ENCODE measurements around the gene GMIP. TPM values are rescaled to one million over a fixed set of nuclear protein-coding genes. Genes with fewer than 3 reads are reported as not detected.
A peak's percentile ranks its signal among the peaks of the same experiment; 100 is the strongest.

Gene GMIP
- total and polyA plus RNA-seq, 10 donors, result 26.7 to 141 (median 94.0) TPM

DNA sequence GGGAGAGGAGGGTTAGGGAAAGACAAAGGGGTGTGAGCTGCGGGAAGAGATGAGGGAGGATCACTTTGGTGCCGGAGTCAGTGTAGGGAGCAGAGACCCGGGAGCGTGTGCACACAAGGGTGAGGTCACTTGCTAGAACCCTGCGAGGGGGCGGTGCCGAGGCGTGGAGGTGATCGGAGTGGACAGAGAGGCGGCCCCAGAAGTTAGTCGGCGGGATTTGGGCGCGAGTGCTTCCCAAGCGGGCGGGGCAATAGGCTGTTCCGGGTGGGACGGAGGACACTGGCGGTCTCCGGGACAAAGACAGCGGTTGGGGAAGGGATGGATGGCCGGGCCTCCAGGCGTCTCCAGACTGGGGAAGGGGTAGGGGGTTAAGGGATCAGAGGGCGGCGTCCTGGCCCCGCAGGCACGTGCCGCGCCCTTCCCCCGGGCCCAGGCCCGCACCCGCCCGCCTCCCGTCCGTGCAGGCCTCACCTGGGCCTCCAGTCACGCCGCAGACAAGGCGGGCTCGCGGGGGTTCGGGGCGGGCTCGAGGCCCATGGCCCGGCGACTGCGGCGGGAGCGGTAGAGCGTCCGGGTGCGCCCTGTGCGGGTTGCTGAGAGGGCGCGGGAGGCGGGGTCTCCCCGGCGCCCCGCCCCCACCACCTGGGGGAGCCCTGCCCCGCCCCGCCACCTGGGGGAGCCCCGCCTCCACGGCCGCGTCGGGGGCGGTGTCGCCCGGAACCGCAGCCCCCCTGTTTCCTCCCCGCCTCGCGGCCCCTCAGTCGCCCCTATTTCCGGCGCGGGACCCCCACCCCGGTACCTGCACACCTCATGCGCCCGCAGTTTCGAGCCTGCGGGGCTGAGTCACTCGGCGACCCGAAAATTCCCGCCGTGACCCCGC lies 15.6 kb downstream of the GMIP start, which contains the start of gene LPAR2:
TSS of gene LPAR2 (minus strand) at position 600 of the 880 bp plus-strand sequence. CDS start 945 bp downstream, outside the sequence.
- H3K36me3 ChIP-seq, result peaks cover 0 to 73% (median 26%) of the 10 kb centered on the region in 6 donors
- H3K4me3 ChIP-seq, result peak within 1 kb of the TSS; percentile 43 to 73 (median 56)
- DNase-seq, result peak; percentile 94
- peak within 1 kb of the TSS; percentile 41 to 90 (median 83) for H3K27ac ChIP-seq
- peaks cover 0 to 52% (median 22%) of the 10 kb centered on the region in 6 donors for H3K4me1 ChIP-seq
- 1 to 2% (median 2%) methylated on average over 40 to 87 of the region's 87 CpGs for WGBS, 5 donors
- no peaks in the 10 kb centered on the region for H3K9me3 ChIP-seq
- peaks cover 0 to 18% (median 6%) of the 10 kb centered on the region in 7 donors for H3K27me3 ChIP-seq (replicated peaks in 1 of 7)
- TF ChIP-seq, protein P1, sequence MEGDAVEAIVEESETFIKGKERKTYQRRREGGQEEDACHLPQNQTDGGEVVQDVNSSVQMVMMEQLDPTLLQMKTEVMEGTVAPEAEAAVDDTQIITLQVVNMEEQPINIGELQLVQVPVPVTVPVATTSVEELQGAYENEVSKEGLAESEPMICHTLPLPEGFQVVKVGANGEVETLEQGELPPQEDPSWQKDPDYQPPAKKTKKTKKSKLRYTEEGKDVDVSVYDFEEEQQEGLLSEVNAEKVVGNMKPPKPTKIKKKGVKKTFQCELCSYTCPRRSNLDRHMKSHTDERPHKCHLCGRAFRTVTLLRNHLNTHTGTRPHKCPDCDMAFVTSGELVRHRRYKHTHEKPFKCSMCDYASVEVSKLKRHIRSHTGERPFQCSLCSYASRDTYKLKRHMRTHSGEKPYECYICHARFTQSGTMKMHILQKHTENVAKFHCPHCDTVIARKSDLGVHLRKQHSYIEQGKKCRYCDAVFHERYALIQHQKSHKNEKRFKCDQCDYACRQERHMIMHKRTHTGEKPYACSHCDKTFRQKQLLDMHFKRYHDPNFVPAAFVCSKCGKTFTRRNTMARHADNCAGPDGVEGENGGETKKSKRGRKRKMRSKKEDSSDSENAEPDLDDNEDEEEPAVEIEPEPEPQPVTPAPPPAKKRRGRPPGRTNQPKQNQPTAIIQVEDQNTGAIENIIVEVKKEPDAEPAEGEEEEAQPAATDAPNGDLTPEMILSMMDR (IDR thresholded peaks at IDR 0.05 in 8 of 11, conservative IDR thresholded peaks at IDR 0.05 in 3 of 11), result peak in 6 of 11 experiments; percentile 14 to 59 (median 50)
- no peak for TF ChIP-seq POLR2A (IDR thresholded peaks at IDR 0.05)
- TF ChIP-seq POLR2AphosphoS5 (IDR thresholded peaks at IDR 0.05), result peak; percentile 72 to 81 (median 73)
- intact Hi-C loops (cut with DNase I; ENCODE audit: low total_unique reads), result no loop called here

DNA sequence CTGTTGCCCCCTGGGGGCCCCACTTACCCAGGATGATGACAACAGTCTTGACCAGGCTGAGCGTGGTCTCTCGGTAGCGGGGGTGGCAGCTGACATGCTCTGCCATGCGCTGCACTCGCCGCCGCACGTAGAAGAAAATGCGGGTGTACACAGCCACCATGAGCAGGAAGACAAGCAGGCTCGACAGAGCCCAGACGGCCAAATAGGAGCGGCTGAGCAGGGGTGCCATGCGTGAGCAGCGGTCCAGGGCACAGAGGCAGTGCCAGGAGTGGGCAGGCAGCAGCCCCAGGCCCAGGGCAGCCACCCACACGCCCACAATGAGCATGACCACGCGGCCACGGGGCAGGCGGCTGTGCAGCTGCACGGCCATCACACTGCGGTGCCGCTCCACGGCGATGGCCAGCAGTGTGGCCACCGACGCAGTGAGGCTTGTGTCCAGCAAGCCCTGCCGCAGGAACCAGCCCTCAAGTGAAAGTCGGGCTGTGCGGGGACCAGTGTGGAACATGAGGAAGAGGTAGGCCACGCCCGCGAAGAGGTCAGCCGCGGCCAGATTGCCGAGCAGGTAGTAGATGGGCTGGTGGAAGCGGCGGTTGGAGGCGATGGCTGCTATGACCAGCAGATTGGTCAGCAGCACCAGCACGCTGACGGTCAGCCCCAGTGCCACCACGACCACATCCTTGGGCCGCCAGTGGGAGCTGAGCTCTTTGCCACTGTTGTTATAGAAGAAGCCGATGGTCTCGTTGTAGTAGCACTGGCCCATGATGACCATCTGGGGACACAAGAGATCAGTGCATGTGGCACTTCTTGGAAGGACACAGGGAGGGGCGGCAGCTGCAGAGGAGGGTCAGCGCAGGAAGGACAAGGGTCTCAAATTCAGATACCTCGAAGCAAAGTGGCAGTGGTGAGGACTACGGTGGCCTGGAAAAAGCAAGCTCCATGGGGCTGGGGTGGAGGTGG lies 16.7 kb downstream of the GMIP start:
- no peaks in the 10 kb centered on the region for H3K9me3 ChIP-seq
- intact Hi-C loops (cut with DNase I; ENCODE audit: low total_unique reads), result no loop called here
- H3K4me3 ChIP-seq, result peak overlapping the region in 7 of 8 donors; percentile 54 to 73 (median 56)
- peaks cover 0 to 18% (median 6%) of the 10 kb centered on the region in 7 donors for H3K27me3 ChIP-seq (replicated peaks in 1 of 7)
- peak; percentile 84 for DNase-seq
- TF ChIP-seq POLR2AphosphoS5 (IDR thresholded peaks at IDR 0.05) (peak in 2 of 3 donors; percentile 51 to 86), POLR2A (IDR thresholded peaks at IDR 0.05) (no peak)
- TF ChIP-seq, protein P1 (IDR thresholded peaks at IDR 0.05 in 8 of 11, conservative IDR thresholded peaks at IDR 0.05 in 3 of 11), result no peak
- H3K4me1 ChIP-seq, result peaks cover 0 to 52% (median 22%) of the 10 kb centered on the region in 6 donors
- H3K27ac ChIP-seq, result peak overlapping the region in 3 of 8 donors; percentile 87 to 90 (median 87)
- 90 to 96% (median 93%) methylated on average over 35 to 48 of the region's 48 CpGs for WGBS, 5 donors
- H3K36me3 ChIP-seq, result peaks cover 0 to 67% (median 17%) of the 10 kb centered on the region in 6 donors

DNA sequence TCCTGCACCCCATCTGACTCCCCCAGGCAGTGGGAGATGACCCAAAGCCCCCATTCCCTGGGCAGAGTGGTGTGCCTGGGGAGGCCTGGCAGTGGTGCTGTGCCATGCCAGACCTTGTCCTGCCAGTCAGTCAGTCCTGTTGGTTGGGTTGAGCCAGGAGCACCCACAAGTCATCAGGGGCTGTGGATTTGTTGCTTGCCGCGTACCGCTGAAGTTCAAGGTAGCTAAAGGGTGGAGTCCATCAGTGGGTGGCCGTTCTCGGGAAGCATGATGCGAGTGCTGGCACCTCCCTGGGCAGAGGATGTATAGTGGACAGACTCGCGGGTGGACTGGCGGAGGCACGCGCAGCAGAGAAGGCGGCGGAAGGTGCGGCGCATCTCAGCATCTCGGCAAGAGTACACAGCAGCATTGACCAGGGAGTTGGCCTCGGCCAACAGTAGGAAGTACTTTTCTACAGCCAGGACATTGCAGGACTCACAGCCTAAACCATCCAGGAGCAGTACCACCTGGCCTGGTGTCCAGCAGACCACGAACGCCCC lies 19.4 kb downstream of the GMIP start:
- DNase-seq, result peak; percentile 76
- Histone ChIP-seq H3K27ac (no peak overlapping the region), H3K4me1 (peaks cover 0 to 48% (median 26%) of the 10 kb centered on the region in 6 donors), H3K9me3 (no peaks in the 10 kb centered on the region), H3K27me3 (replicated peaks in 1 of 7) (peaks cover 0 to 18% (median 6%) of the 10 kb centered on the region in 7 donors), H3K36me3 (peaks cover 0 to 40% (median 3%) of the 10 kb centered on the region in 6 donors), H3K4me3 (no peak overlapping the region)
- TF ChIP-seq, protein P1 (IDR thresholded peaks at IDR 0.05 in 8 of 11, conservative IDR thresholded peaks at IDR 0.05 in 3 of 11), result no peak
- peak in 2 of 3 donors; percentile 10 to 61 for TF ChIP-seq POLR2AphosphoS5 (IDR thresholded peaks at IDR 0.05)
- TF ChIP-seq POLR2A (IDR thresholded peaks at IDR 0.05), result no peak
- intact Hi-C loops (cut with DNase I; ENCODE audit: low total_unique reads), result no loop called here
- 91 to 96% (median 95%) methylated on average over 19 of the region's 19 CpGs for WGBS, 5 donors
